Activated T-cell treated with anti-CD3 and anti-CD28 coated beads, Interleukin-2, amount 50 U/mL, for 72 hours (primary cell): ENCODE data around the gene ARHGAP27. TPM values are rescaled to one million over a fixed set of nuclear protein-coding genes. Genes with fewer than 3 reads are reported as not detected.
A peak's percentile ranks its signal among the peaks of the same experiment; 100 is the strongest.

ENCODE experiments used
- ATAC-seq, 2 donors: fragments of 150-1000 bp; cut with Tn5 transposase; replicated peaks in 1 of 2; 2 replicates each; pipeline ENCODE4 v1.10.0; 2021; ENCODE audit warnings: moderate library complexity in 2 of 2, mild to moderate bottlenecking in 1 of 2
- DNase-seq, 2 donors: peaks; one replicate each; pipeline ENCODE4 v3.0.0; 2021 to 2022; ENCODE audit warnings: mixed read lengths in 1 of 2
- H3K27ac Mint-ChIP-seq: one replicate; pipeline ENCODE4 v1.8.0; 2022; ENCODE audit warnings: mild to moderate bottlenecking, moderate library complexity, mixed read lengths
- H3K27me3 Mint-ChIP-seq: one replicate; pipeline ENCODE4 v1.8.0; 2022; ENCODE audit warnings: low read depth, mixed read lengths
- H3K36me3 Mint-ChIP-seq, 2 donors: one replicate each; pipeline ENCODE4 v1.8.0; 2022; ENCODE audit warnings: mixed read lengths in 2 of 2, mild to moderate bottlenecking in 1 of 2; ENCODE audit not compliant: insufficient read depth in 2 of 2
- H3K4me1 Mint-ChIP-seq: one replicate; pipeline ENCODE4 v1.8.0; 2022; ENCODE audit warnings: low read depth, mixed read lengths
- H3K4me3 Mint-ChIP-seq, 2 donors: one replicate each; pipeline ENCODE4 v1.8.0; 2022; ENCODE audit warnings: mild to moderate bottlenecking in 2 of 2, mixed read lengths in 2 of 2, moderate library complexity in 2 of 2
- H3K9me3 Mint-ChIP-seq, 2 donors: one replicate each; pipeline ENCODE4 v1.8.0; 2022; ENCODE audit warnings: mixed read lengths in 2 of 2
- total RNA-seq, 2 donors: library from RNA; stranded (reverse); gene quantifications; one replicate each; pipeline ENCODE4 v1.2.3, GENCODE V29; 2022

Gene ARHGAP27
- total RNA-seq, 2 donors from 2014 or later: 41.4 to 42.6 TPM

GRCh38 chr17:45431531-45432404 lies 902 bp downstream of the ARHGAP27 start:
- peak; percentile 86 for DNase-seq
- H3K27me3 Mint-ChIP-seq: no peaks in the 10 kb centered on the region
- H3K27ac Mint-ChIP-seq: no peak overlapping the region
- H3K4me1 Mint-ChIP-seq: peaks cover 26% of the 10 kb centered on the region
- H3K9me3 Mint-ChIP-seq: no peaks in the 10 kb centered on the region
- no peaks in the 10 kb centered on the region for H3K36me3 Mint-ChIP-seq
- peak; percentile 75 to 82 for ATAC-seq
- H3K4me3 Mint-ChIP-seq: peak overlapping the region; percentile 89 to 92

- DNase-seq: peak; percentile 44 to 49
- Mint-ChIP-seq H3K4me3 (peak overlapping the region; percentile 89 to 92), H3K27me3 (no peaks in the 10 kb centered on the region), H3K27ac (peak overlapping the region; percentile 76), H3K9me3 (no peaks in the 10 kb centered on the region), H3K4me1 (peaks cover 26% of the 10 kb centered on the region), H3K36me3 (no peaks in the 10 kb centered on the region)
- ATAC-seq: peak; percentile 27 to 38
Measured at GRCh38 chr17:45430738-45431530, 1.7 kb downstream of the ARHGAP27 start.

GRCh38 chr17:45430006-45430737 lies 2.5 kb downstream of the ARHGAP27 start:
- peak overlapping the region; percentile 89 to 92 for H3K4me3 Mint-ChIP-seq
- H3K27me3 Mint-ChIP-seq: no peaks in the 10 kb centered on the region
- no peak overlapping the region for H3K27ac Mint-ChIP-seq
- peaks cover 26% of the 10 kb centered on the region for H3K4me1 Mint-ChIP-seq
- H3K36me3 Mint-ChIP-seq: no peaks in the 10 kb centered on the region
- no peak for ATAC-seq
- H3K9me3 Mint-ChIP-seq: no peaks in the 10 kb centered on the region
- no peak for DNase-seq

- no peak for ATAC-seq
- Mint-ChIP-seq H3K9me3 (no peaks in the 10 kb centered on the region), H3K27me3 (no peaks in the 10 kb centered on the region), H3K4me1 (peaks cover 26% of the 10 kb centered on the region), H3K4me3 (peak overlapping the region; percentile 80 to 81), H3K27ac (no peak overlapping the region), H3K36me3 (no peaks in the 10 kb centered on the region)
- DNase-seq: no peak
Measured at GRCh38 chr17:45429339-45430005, 3.2 kb downstream of the ARHGAP27 start.

GRCh38 chr17:45428931-45429338 lies 3.7 kb downstream of the ARHGAP27 start:
- H3K36me3 Mint-ChIP-seq: no peaks in the 10 kb centered on the region
- no peak for DNase-seq
- no peak for ATAC-seq
- H3K4me1 Mint-ChIP-seq: peaks cover 26% of the 10 kb centered on the region
- peak overlapping the region; percentile 80 to 81 for H3K4me3 Mint-ChIP-seq
- H3K9me3 Mint-ChIP-seq: no peaks in the 10 kb centered on the region
- no peaks in the 10 kb centered on the region for H3K27me3 Mint-ChIP-seq
- H3K27ac Mint-ChIP-seq: no peak overlapping the region

- H3K27ac Mint-ChIP-seq: no peak overlapping the region
- peak overlapping the region; percentile 80 to 81 for H3K4me3 Mint-ChIP-seq
- ATAC-seq: peak; percentile 75 to 77
- H3K36me3 Mint-ChIP-seq: no peaks in the 10 kb centered on the region
- H3K9me3 Mint-ChIP-seq: no peaks in the 10 kb centered on the region
- DNase-seq: peak; percentile 80 to 91
- peaks cover 26% of the 10 kb centered on the region for H3K4me1 Mint-ChIP-seq
- H3K27me3 Mint-ChIP-seq: no peaks in the 10 kb centered on the region
Measured at GRCh38 chr17:45428050-45428617, 4.5 kb downstream of the ARHGAP27 start.

- ATAC-seq: no peak
- peak overlapping the region; percentile 25 for H3K27ac Mint-ChIP-seq
- H3K4me1 Mint-ChIP-seq: peaks cover 26% of the 10 kb centered on the region
- no peaks in the 10 kb centered on the region for H3K27me3 Mint-ChIP-seq
- DNase-seq: no peak
- no peaks in the 10 kb centered on the region for H3K9me3 Mint-ChIP-seq
- H3K36me3 Mint-ChIP-seq: no peaks in the 10 kb centered on the region
- H3K4me3 Mint-ChIP-seq: no peak overlapping the region
Measured at GRCh38 chr17:45427181-45427835, 5.4 kb downstream of the ARHGAP27 start.

- H3K4me3 Mint-ChIP-seq: no peak overlapping the region
- no peak overlapping the region for H3K27ac Mint-ChIP-seq
- no peaks in the 10 kb centered on the region for H3K36me3 Mint-ChIP-seq
- no peak for DNase-seq
- H3K4me1 Mint-ChIP-seq: peaks cover 26% of the 10 kb centered on the region
- no peak for ATAC-seq
- no peaks in the 10 kb centered on the region for H3K9me3 Mint-ChIP-seq
- H3K27me3 Mint-ChIP-seq: no peaks in the 10 kb centered on the region
Measured at GRCh38 chr17:45426561-45426960, 6.1 kb downstream of the ARHGAP27 start.

GRCh38 chr17:45425984-45426413 lies 6.7 kb downstream of the ARHGAP27 start:
- Mint-ChIP-seq H3K4me1 (peaks cover 21% of the 10 kb centered on the region), H3K27ac (no peak overlapping the region), H3K4me3 (no peak overlapping the region), H3K27me3 (no peaks in the 10 kb centered on the region), H3K9me3 (no peaks in the 10 kb centered on the region), H3K36me3 (no peaks in the 10 kb centered on the region)
- DNase-seq (no peak), ATAC-seq (no peak)

- H3K4me1 Mint-ChIP-seq: peaks cover 14% of the 10 kb centered on the region
- no peaks in the 10 kb centered on the region for H3K9me3 Mint-ChIP-seq
- ATAC-seq (no peak), DNase-seq (no peak)
- H3K4me3 Mint-ChIP-seq: no peak overlapping the region
- H3K36me3 Mint-ChIP-seq: no peaks in the 10 kb centered on the region
- H3K27ac Mint-ChIP-seq: no peak overlapping the region
- H3K27me3 Mint-ChIP-seq: no peaks in the 10 kb centered on the region
Measured at GRCh38 chr17:45425125-45425983, 7.3 kb downstream of the ARHGAP27 start.

GRCh38 chr17:45424769-45425124 lies 7.9 kb downstream of the ARHGAP27 start:
- DNase-seq (no peak), ATAC-seq (no peak)
- H3K4me3 Mint-ChIP-seq: no peak overlapping the region
- no peaks in the 10 kb centered on the region for H3K27me3 Mint-ChIP-seq
- H3K36me3 Mint-ChIP-seq: no peaks in the 10 kb centered on the region
- H3K4me1 Mint-ChIP-seq: peaks cover 14% of the 10 kb centered on the region
- H3K9me3 Mint-ChIP-seq: no peaks in the 10 kb centered on the region
- H3K27ac Mint-ChIP-seq: no peak overlapping the region
